GM12878 (cell line): Measurements from ENCODE around the gene PRPF6. TPM values are rescaled to one million over a fixed set of nuclear protein-coding genes. Genes with fewer than 3 reads are reported as not detected.
A peak's percentile ranks its signal among the peaks of the same experiment; 100 is the strongest.

ENCODE experiments used
- ASH2L ChIP-seq: fragments of 300-600, 200-600 bp; sonication (generic); IDR thresholded peaks from 2 replicates; pipeline ENCODE4 v1.6.1; 2017; ENCODE audit warnings: low read depth, mild to moderate bottlenecking, borderline replicate concordance
- BACH1 ChIP-seq: fragments of 450-650 bp; IDR thresholded peaks from 2 replicates; pipeline ENCODE4 v1.6.1; 2017; ENCODE audit warnings: mild to moderate bottlenecking, borderline replicate concordance
- BCL3 ChIP-seq: IDR thresholded peaks from 2 replicates; pipeline ENCODE4 v1.6.1; 2011; ENCODE audit warnings: borderline replicate concordance, low read depth, mild to moderate bottlenecking, moderate library complexity, low read length; ENCODE audit not compliant: insufficient read depth, poor library complexity, severe bottlenecking
- BHLHE40 ChIP-seq, 2 experiments: fragments of 450-650 bp in 1 of 2; IDR thresholded peaks; 2 replicates each; pipeline ENCODE4 v1.6.1; 2011 to 2017; ENCODE audit warnings: low read depth in 2 of 2, borderline replicate concordance in 1 of 2, improper control_type of control experiment in 1 of 2, low read length in 1 of 2, mild to moderate bottlenecking in 1 of 2
- CHD4 ChIP-seq: fragments of 200-600 bp; sonication (generic); IDR thresholded peaks from 2 replicates; pipeline ENCODE4 v1.6.1; 2016; ENCODE audit warnings: mild to moderate bottlenecking
- CTCF ChIP-seq, 3 experiments: IDR thresholded peaks in 2 of 3; conservative IDR thresholded peaks in 1 of 3; 2 replicates each; pipeline ENCODE4 v1.5.1; 2011; ENCODE audit warnings: low read depth in 3 of 3, low read length in 3 of 3, mild to moderate bottlenecking in 3 of 3, control low read depth in 2 of 3, moderate library complexity in 2 of 3, inconsistent platforms in 1 of 3, mixed read lengths in 1 of 3; ENCODE audit not compliant: control insufficient read depth in 2 of 3, insufficient read depth in 1 of 3; ENCODE audit errors: extremely low read depth in 1 of 3
- EGR1 ChIP-seq, 2 experiments: IDR thresholded peaks; 1 replicate in 1 of 2; 2 replicates in 1 of 2; pipeline ENCODE4 v1.6.1; 2011 to 2012; ENCODE audit warnings: low read depth in 2 of 2, low read length in 2 of 2, borderline replicate concordance in 1 of 2, mild to moderate bottlenecking in 1 of 2, moderate library complexity in 1 of 2
- HCFC1 ChIP-seq: fragments of 150-350 bp; IDR thresholded peaks from 2 replicates; pipeline ENCODE4 v1.6.1; 2014; ENCODE audit warnings: low read length
- IKZF2 ChIP-seq, 2 experiments: fragments of 450-650 bp; IDR thresholded peaks; 2 replicates each; pipeline ENCODE4 v1.6.1; 2017; ENCODE audit warnings: mild to moderate bottlenecking in 2 of 2, moderate library complexity in 2 of 2
- IRF3 ChIP-seq: fragments of 450-650 bp; IDR thresholded peaks from 2 replicates; pipeline ENCODE4 v1.6.1; 2014; ENCODE audit warnings: mild to moderate bottlenecking
- MTA3 ChIP-seq: IDR thresholded peaks from 2 replicates; pipeline ENCODE4 v1.6.1; 2012; ENCODE audit warnings: low read length, inconsistent platforms, borderline replicate concordance
- MYB ChIP-seq: fragments of 150-350 bp; IDR thresholded peaks from 2 replicates; pipeline ENCODE4 v1.6.1; 2014; ENCODE audit warnings: mild to moderate bottlenecking, low read depth, low read length, borderline replicate concordance
- POLR2A ChIP-seq: IDR thresholded peaks from 2 replicates; pipeline ENCODE4 v1.6.1; 2011; ENCODE audit warnings: low read depth, mild to moderate bottlenecking, low read length
- RB1 ChIP-seq: fragments of 450-650 bp; formaldehyde crosslinking; IDR thresholded peaks from 2 replicates; pipeline ENCODE4 v1.6.1; 2017; ENCODE audit warnings: mild to moderate bottlenecking, borderline replicate concordance
- RCOR1 ChIP-seq: conservative IDR thresholded peaks from 2 replicates; pipeline ENCODE4 v1.6.1; 2012; ENCODE audit warnings: low read depth, low read length, improper control_type of control experiment
- SRF ChIP-seq, 2 experiments: IDR thresholded peaks; 2 replicates each; pipeline ENCODE4 v1.6.1; 2011; ENCODE audit warnings: low read depth in 2 of 2, low read length in 2 of 2, mild to moderate bottlenecking in 1 of 2, moderate library complexity in 1 of 2
- SUZ12 ChIP-seq: fragments of 200-600 bp; sonication (generic); IDR thresholded peaks from one replicate; pipeline ENCODE4 v1.6.1; 2018; ENCODE audit warnings: antibody characterized with exemption, mild to moderate bottlenecking; ENCODE audit not compliant: unreplicated experiment
- TCF12 ChIP-seq: IDR thresholded peaks from 2 replicates; pipeline ENCODE4 v1.6.1; 2011; ENCODE audit warnings: low read depth, mild to moderate bottlenecking, low read length
- TCF7 ChIP-seq: IDR thresholded peaks from 2 replicates; pipeline ENCODE4 v1.6.1; 2014; ENCODE audit warnings: antibody characterized with exemption, borderline replicate concordance
- YBX1 ChIP-seq: fragments of 450-650 bp; IDR thresholded peaks from 2 replicates; pipeline ENCODE4 v1.6.1; 2016; ENCODE audit warnings: antibody characterized with exemption
- ZNF24 ChIP-seq: fragments of 450-650 bp; IDR thresholded peaks from 2 replicates; pipeline ENCODE4 v1.6.1; 2017; ENCODE audit warnings: antibody characterized with exemption, mild to moderate bottlenecking
- ZNF384 ChIP-seq: IDR thresholded peaks from 2 replicates; pipeline ENCODE4 v1.6.1; 2012; ENCODE audit warnings: low read depth, mild to moderate bottlenecking, low read length, improper control_type of control experiment, borderline replicate concordance
- polyA plus RNA-seq, 11 experiments: library from polyadenylated mRNA; depleted of rRNA in 4 of 11; unstranded in 6 of 11; stranded (reverse) in 5 of 11; fragments of >200 nt; fragmentation: Nextera tagmentation in 4 of 11; fragmentation: Illumina TruSeq in 1 of 11; extraction: Ambion mirVana in 4 of 11; extraction: Trizol in 1 of 11; gene quantifications; 1 replicate in 1 of 11; 2 replicates in 10 of 11; pipeline versions ENCODE4 v1.2.1 to v1.2.3, GENCODE V29; 2011 to 2016; ENCODE audit warnings: inconsistent platforms in 2 of 11, missing spikeins in 2 of 11, low read depth in 1 of 11
- total RNA-seq, 4 experiments: library from RNA; depleted of rRNA in 3 of 4; stranded (reverse); fragments of >200 nt in 3 of 4; fragmentation: Illumina TruSeq in 1 of 4; extraction: Trizol in 1 of 4; gene quantifications; 2 replicates each; pipeline versions ENCODE4 v1.2.1 to v1.2.3, GENCODE V29; 2013 to 2021
- TF ChIP-seq, protein P1 (sequence below): fragments of 450-650 bp; IDR thresholded peaks from 2 replicates; pipeline ENCODE4 v1.6.1; 2018; ENCODE audit warnings: borderline replicate concordance, mild to moderate bottlenecking; ENCODE audit not compliant: partially characterized antibody

Gene PRPF6
- total and polyA plus RNA-seq, 10 of the 15 experiments (the other 5 are each of a cell fraction or from before 2014, with no cell fraction given), result 5.0 to 102 (median 71.3) TPM

DNA sequence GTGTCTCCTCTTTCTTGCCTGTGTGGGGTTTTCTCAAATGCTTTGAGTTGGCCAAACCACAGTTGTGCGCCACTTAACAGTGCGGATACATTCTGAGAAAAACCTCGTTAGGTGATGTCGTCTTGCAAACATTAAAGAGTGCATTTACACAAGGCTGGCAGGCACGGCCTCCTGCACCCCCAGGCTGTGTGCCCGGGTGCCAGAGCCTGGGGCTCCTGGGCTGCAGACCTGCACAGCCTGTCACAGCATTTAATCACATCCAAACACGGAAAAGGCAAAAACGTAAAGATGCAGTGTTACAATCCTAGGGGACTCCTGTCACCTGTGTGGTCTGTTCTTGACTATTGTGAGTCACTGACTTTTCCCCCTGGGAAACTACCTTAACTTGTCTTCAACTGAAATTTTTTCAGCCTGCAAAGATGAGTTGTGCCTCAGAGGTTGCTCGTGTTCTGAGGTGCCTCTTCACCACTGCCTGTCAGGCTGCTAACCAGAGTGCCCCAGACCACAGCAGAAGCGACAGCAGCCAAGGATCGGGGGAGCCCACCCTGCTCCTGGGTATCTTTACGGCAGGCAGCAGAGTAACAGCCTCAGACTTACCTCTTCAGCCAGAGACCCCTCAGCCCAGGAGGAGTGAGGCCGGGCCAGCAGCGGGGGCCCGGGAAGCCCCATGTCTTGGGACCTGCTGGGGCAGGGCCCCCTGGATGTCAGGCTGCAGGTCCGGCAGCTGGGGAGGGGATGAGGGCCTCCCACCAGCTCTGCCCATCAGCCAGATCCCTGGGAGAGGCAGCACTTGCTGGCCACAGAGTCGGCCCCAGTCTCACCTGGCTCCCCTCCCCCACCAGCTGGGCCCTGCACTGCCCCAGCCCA, 54.4 kb downstream of the PRPF6 start (continued):
- no peak for TF ChIP-seq CTCF (IDR thresholded peaks at IDR 0.05 in 2 of 3, conservative IDR thresholded peaks at IDR 0.05 in 1 of 3; ENCODE audit: control insufficient read depth in 2 of 3, extremely low read depth in 1 of 3, insufficient read depth in 1 of 3, low read depth in 3 of 3, low read length in 3 of 3)
- no peak for TF ChIP-seq MTA3
- TF ChIP-seq RB1, result no peak
- no peak for TF ChIP-seq IRF3
- peak; percentile 13 for TF ChIP-seq BCL3
- TF ChIP-seq POLR2A, result peak; percentile 53
- no peak for TF ChIP-seq SRF (IDR thresholded peaks at IDR 0.05; ENCODE audit: low read depth in 2 of 2, low read length in 2 of 2)
- no peak for TF ChIP-seq RCOR1
- TF ChIP-seq ZNF384, result no peak
- TF ChIP-seq ZNF24, result no peak
- TF ChIP-seq BACH1, result no peak
- TF ChIP-seq HCFC1, result no peak; the same call in 1 of the 2 replicates
- no peak; the same call in 1 of the 2 replicates for TF ChIP-seq TCF7
- TF ChIP-seq BHLHE40 (IDR thresholded peaks at IDR 0.05; ENCODE audit: borderline replicate concordance in 1 of 2, low read depth in 2 of 2, low read length in 1 of 2), result peak; percentile 5 to 59; a peak in 3 of 4 replicates
- no peak for TF ChIP-seq ASH2L
- 0 out of 3 replicates have a peak, but pooled peaks of 1 of the 2 experiments have one; percentile 23 for TF ChIP-seq EGR1 (IDR thresholded peaks at IDR 0.05; ENCODE audit: borderline replicate concordance in 1 of 2, low read depth in 2 of 2, low read length in 2 of 2)
- TF ChIP-seq IKZF2 (IDR thresholded peaks at IDR 0.05), result peak; percentile 77 to 81; a peak in 3 of 4 replicates
- TF ChIP-seq MYB, result 0 out of 2 replicates have a peak, but pooled peaks have one; percentile 28
- TF ChIP-seq CHD4, result no peak
- no peak for TF ChIP-seq SUZ12
- TF ChIP-seq, protein P1, sequence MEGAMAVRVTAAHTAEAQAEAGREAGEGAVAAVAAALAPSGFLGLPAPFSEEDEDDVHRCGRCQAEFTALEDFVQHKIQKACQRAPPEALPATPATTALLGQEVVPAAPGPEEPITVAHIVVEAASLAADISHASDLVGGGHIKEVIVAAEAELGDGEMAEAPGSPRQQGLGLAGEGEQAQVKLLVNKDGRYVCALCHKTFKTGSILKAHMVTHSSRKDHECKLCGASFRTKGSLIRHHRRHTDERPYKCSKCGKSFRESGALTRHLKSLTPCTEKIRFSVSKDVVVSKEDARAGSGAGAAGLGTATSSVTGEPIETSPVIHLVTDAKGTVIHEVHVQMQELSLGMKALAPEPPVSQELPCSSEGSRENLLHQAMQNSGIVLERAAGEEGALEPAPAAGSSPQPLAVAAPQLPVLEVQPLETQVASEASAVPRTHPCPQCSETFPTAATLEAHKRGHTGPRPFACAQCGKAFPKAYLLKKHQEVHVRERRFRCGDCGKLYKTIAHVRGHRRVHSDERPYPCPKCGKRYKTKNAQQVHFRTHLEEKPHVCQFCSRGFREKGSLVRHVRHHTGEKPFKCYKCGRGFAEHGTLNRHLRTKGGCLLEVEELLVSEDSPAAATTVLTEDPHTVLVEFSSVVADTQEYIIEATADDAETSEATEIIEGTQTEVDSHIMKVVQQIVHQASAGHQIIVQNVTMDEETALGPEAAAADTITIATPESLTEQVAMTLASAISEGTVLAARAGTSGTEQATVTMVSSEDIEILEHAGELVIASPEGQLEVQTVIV, result no peak
- TF ChIP-seq TCF12, result peak; percentile 10; the same call in 1 of the 2 replicates
- TF ChIP-seq YBX1, result no peak
